Skin of body (tissue), 2 donors: ENCODE results near the gene SH3RF3. TPM values are rescaled to one million over a fixed set of nuclear protein-coding genes. Genes with fewer than 3 reads are reported as not detected.
"Not testable (repeated sequence)": the region's sequence is repeated elsewhere in the genome, so short reads cannot be mapped to it uniquely, and the experiment has no call there.

Experiments
- DNase-seq: peaks from one replicate; lab custom pipeline; 2025; lab: John Stamatoyannopoulos, UW
- total RNA-seq: library from RNA; depleted of rRNA; stranded (reverse); fragments of >200 nt; gene quantifications from one replicate; pipeline ENCODE4 v1.2.3, GENCODE V29; 2014

Gene SH3RF3
- total RNA-seq, 1 donor from 2014 or later, result 3.8 TPM

DNA sequence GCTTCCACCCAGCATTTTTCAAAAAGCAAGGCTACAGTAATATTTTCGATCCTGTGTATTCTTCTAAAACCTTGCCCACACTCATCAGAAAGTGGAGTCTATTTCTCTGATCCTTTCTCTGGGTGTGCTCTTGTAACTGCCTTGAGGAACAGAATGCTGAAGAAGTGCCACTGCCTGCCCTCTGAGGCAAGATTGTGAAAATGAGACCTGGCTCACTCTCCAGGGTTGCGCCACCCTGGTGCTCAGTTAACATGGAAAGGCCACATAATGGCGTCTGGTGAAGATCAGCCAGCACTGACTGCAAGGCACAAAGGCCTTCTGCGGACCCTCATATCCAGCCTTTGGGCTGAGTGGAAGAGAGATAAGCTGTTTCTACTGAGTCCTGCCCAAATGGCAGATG is 11.2 kb upstream of the SH3RF3 start:
- no peak for DNase-seq

GRCh38 chr2:109118321-109118720 is 10.7 kb upstream of the SH3RF3 start:
- DNase-seq, result no peak

- no peak for DNase-seq
Measured at GRCh38 chr2:109120166-109120565, 8.8 kb upstream of the SH3RF3 start.

GRCh38 chr2:109120686-109121085 is 8.3 kb upstream of the SH3RF3 start:
- DNase-seq, result not testable (repeated sequence)

- no peak for DNase-seq
Measured at GRCh38 chr2:109123586-109124201, 5.3 kb upstream of the SH3RF3 start.

DNA sequence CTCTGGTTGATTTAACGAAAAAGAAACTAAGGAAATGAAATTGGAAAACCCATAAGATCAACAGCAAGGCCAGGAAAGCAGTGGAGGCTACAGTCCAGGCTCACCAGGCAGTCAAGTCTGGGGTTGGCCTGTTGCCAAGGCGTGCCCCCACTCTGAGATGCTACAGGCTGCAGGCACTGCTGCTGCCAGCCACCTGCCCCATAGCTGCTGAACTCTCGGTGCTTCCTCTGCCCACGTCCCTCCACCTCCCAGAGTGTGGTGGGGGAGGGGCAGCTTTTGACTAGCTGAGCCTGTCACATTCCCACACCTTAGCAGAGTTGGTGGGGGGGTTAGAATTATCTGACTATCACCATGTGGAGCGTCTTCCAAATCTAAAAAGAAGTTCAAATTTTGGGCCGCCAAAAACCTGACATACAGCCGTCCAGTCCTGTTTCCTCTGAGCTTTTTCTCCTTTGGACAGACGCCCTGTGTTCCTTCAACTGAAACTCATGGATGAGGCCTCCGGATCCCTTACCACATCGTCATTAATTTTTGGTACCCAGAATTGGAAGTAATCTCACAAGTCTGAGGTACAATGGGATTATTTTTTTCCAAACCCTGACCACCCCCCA is 3.9 kb upstream of the SH3RF3 start:
- DNase-seq, result no peak

- DNase-seq, result peak; percentile 5
Measured at GRCh38 chr2:109125593-109126500, 3.2 kb upstream of the SH3RF3 start.

- DNase-seq, result no peak
Measured at GRCh38 chr2:109126501-109126860, 2.5 kb upstream of the SH3RF3 start.

- no peak for DNase-seq
Measured at GRCh38 chr2:109127556-109127955, 1.4 kb upstream of the SH3RF3 start.

DNA sequence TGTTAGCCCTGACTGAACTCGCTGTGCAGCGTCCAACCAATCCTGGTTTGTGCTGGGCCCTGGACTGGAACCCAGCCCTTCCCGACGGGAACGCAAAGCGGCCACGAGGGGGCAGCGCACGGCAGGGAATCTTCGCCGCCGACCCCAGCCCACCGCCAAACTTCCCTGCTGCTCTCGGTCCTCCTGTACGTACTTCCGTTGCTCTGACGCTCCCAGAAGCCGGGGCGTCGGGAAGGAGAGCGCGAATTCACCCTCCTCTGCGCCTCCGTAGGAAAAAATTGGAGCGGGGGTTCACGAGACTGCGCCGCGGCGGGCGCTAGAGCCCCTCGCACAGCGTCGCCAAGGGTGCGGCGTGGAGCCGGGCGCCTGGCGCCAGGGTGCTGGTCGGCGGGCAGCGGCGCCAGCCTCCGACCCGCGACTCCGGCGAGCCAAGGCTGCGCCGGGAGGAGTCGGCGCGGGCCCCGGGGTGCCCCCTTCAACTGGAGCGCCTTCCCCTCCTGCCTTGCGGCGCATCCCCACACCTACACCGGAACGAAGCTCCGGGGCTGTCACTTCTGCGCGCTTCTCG is 873 bp upstream of the SH3RF3 start:
- peak; percentile 88 for DNase-seq

GRCh38 chr2:109129356-109129920 is 433 bp downstream of the SH3RF3 start:
- DNase-seq, result no peak

DNA sequence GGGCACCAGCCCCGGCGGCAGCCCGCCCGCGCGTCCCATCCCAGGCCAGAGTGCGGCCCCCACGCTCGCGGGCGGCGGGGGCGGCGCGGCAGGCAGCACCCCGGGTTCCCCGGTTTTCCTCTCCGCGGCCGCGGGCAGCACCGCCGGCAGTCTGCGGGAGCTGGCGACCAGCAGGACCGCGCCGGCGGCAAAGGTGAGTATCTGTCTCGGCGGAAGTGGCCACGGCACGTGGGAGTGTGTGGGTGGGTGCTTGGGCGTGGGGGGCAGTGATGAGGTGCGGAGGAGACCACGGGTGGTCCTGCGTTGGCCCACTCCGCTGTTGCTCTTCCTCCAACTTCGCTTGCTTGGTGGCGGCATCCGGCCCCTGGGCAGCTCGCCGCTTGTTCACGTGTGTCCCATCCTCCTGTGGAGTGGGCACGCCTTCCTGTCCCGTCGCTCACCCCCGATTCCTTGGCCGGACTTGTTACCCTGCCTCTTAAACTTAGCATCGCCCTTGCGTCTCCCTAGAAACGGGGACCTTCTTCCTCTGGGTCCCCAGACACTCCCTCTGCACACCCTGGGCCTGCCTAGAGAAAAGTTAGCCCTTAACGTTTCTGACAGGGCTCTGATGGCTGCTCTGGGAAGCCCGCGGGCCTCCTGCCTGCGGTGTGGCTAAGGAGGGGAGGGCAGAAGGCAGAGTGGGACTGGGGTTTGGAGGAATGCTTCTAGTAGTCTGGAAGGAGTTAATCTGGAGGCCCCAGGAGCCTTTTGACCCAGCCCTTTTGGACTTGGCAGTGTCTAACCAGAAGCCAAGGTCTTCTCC is 1.1 kb downstream of the SH3RF3 start:
- DNase-seq, result no peak

DNA sequence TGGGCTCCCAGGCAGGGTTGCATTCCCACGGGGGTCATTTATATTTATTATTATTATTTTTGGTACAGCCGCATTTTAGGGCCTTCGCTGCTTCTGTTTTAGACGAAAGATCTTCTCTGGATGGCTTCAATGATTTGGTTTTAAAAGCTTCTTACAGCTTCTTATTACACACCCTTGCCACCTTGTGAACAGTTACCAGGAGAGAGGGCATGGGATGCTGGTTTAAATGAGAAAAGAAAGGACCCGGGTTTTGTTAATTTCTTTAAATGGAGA is 1.7 kb downstream of the SH3RF3 start:
- no peak for DNase-seq

GRCh38 chr2:109131777-109132176 is 2.8 kb downstream of the SH3RF3 start:
- no peak for DNase-seq

DNA sequence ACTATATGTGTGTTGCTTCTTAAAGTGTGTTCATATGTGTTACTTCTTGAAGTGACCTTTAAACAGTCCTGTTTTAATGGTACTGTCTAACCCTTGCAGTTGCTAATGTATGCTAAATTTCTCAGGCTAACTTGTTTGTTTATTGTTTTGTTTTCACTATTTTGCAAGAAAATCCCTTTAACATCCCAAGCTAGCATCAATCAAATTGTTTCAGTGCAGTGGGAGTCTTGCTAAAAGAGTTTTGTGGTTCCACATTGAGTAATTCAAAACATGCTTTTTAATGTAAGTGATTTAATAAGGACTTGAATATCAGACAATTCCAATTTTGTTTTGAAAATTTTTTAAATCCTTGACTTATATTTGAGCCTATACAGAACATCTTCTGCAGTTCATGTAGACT is 3.6 kb downstream of the SH3RF3 start:
- no peak for DNase-seq

GRCh38 chr2:109133746-109134145 is 4.7 kb downstream of the SH3RF3 start:
- DNase-seq, result no peak

- DNase-seq, result no peak
Measured at GRCh38 chr2:109134741-109135358, 5.8 kb downstream of the SH3RF3 start.

DNA sequence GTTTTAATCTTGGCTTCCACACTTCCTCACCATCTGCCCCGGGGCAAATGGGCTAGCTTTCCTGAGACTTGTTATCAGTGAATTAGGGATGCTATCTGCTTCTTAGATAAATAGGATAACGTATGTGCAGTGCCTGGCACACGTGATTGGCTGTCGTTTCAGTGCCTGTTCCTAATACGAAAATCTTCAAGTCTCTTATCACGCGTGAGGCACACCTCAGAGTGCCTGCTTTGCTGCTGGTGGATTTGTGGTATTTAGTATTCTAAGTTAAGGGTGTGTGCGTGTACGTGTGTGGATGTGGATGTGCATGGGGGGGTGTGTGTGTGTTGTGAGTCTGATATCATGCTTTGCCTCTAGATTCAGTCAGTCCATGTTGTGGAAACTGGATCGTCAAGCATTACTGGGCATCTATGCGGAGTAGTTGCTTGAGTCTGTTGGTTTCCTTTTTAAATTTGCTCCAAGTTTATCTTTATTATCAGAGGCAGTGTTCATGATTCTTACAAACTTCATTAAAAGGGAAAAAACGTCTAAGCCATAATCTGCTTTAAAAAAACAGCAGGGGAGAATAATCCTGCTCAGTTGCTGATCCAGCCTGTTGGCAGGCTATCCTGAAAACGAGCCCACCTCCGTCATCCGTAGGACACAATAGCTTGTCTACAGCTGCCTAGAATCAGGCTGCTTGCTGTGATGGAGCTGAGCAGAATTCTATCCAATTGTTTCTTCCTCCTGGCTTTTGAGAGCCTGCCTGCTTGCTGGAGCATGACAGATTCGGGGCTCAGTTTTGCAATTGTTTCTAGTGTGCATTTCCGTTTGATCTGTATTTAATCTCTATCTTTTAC is 6.6 kb downstream of the SH3RF3 start:
- DNase-seq, result peak; percentile 69

GRCh38 chr2:109136542-109136941 is 7.5 kb downstream of the SH3RF3 start:
- DNase-seq, result no peak

- no peak for DNase-seq
Measured at GRCh38 chr2:109137616-109138015, 8.6 kb downstream of the SH3RF3 start.
